Posterior cingulate gyrus (tissue), 11 donors: ENCODE results near the gene STK39.

Experiments
- DNase-seq, 10 donors: peaks; one replicate each; pipeline versions ENCODE4 v3.0.0 to v3.0.0-alpha.2; 2020 to 2021; ENCODE audit warnings: mixed read lengths in 3 of 10
- intact Hi-C: fragments of 100-400 bp; cut with DNase I; formaldehyde crosslinking; loops from one replicate; pipeline ENCODE4 v1.15.1; 2023

Gene STK39

GRCh38 chr2:167945660-167946368, 301.6 kb downstream of the STK39 start:
- no peak for DNase-seq
- intact Hi-C loops, result no loop called here

DNA sequence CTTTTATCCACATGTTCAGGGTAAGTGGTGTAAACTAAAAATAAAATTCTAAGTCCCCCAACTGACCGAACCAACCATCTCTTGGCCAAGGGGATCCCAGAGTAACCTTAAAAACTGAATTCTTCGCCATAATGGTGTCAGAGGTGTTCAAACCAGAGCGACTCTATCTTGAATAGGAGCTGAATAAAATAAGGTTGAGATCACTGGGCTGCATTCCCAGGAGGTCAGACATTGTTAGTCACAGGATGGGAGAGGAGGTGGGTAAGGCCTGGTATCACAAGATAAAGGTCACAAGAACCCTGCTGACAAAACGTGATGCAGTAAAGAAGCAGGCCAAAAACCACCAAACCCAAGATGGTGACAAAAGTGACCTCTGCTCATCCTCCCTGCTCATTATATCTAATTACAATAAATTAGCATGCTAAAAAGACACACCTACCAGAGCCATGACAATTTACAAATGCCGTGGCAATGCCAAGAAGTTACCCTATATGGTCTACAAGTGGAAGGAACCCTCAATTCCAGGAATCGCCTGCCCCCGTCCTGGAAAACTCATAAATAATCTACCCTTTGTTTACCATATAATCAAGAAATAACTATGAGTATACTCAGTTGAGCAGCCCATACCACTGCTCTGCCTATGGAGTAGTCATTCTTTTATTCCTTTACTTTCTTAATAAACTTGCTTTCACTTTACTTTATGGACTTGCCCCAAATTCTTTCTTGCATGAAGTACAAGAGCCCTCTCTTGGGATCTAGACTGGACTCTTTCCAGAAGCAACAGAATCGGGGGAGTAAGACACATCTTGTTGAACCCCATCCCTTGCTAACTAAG, 302.4 kb downstream of the STK39 start:
- intact Hi-C loops, result no loop called here
- DNase-seq, result no peak

- no peak for DNase-seq
- intact Hi-C loops, result no loop called here
These were observed 303.5 kb downstream of the STK39 start for GRCh38 chr2:167943897-167944296.

DNA sequence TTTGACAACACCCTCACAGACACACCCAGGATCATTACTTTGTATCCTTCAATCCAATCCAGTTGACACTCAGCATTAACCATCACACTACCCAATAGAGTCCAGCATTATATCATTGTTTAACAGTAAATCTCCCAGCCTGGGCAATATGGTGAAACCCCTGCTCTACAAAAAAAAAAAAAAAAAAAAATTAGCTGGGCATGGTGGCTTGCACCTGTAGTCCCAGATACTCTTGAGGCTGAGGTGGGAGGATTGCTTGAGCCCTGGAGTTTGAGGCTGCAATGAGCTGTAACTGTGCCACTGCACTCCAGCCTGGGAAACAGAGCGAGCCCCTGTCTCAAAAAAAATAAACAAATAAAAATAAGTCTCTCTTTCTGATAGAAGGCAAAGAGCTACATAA, 304.0 kb downstream of the STK39 start:
- intact Hi-C loops, result no loop called here
- no peak for DNase-seq

- intact Hi-C loops, result no loop called here
- no peak for DNase-seq
These were observed 304.9 kb downstream of the STK39 start for GRCh38 chr2:167942366-167943081.

DNA sequence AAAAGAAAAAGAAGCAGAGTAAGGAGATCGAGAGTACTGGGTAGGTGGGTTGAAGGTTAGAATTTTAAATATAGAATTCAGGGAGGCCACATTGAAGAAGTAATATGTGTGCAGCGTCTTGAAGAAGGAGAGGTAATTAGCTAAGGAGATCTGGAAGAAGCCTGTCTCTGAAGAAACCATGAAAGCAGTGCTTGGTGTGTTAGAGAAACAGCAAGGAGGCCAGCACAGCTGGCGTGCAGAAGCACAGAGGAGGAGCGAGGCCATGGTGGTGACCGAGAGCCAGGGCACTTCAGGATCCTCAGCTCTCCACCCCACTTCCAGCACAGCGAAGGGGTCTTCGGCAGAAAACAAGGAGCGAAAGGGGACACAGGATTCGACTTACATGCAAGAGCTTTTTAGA, 305.8 kb downstream of the STK39 start:
- intact Hi-C loops, result no loop called here
- no peak for DNase-seq

- DNase-seq, result no peak
- intact Hi-C loops, result no loop called here
These were observed 306.5 kb downstream of the STK39 start for GRCh38 chr2:167940734-167941507.

GRCh38 chr2:167940346-167940725, 307.1 kb downstream of the STK39 start:
- intact Hi-C loops, result no loop called here
- no peak for DNase-seq

- intact Hi-C loops, result no loop called here
- DNase-seq, result no peak
These were observed 307.7 kb downstream of the STK39 start for GRCh38 chr2:167939514-167940345.

DNA sequence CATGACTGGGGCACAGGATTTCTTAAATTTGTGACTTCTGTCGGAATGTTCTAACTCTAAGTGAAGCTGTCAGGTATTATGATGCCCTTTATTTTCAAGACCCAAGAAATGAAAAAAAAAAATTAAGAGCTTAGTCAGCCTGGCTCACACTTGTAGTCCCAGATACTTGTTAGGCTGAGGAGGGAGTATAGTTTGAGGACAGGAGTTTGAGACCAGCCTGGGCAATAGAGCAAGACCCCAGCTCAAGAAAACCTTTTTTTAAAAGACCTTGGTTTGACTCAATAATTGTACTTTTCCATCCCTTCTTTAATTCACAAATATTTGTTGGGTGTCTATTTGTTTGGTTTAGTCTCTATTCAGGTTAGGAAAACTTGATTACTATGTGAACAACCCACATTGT, 310.0 kb downstream of the STK39 start:
- intact Hi-C loops, result no loop called here

GRCh38 chr2:167935803-167936110, 311.6 kb downstream of the STK39 start:
- no peak for DNase-seq
- intact Hi-C loops, result no loop called here

More for the DNA sequence above, 310.0 kb downstream of the STK39 start:
- DNase-seq, result no peak

GRCh38 chr2:167933097-167933814, 314.1 kb downstream of the STK39 start:
- DNase-seq, result no peak
- intact Hi-C loops, result no loop called here

- intact Hi-C loops, result no loop called here
- no peak for DNase-seq
These were observed 315.2 kb downstream of the STK39 start for GRCh38 chr2:167932123-167932693.

DNA sequence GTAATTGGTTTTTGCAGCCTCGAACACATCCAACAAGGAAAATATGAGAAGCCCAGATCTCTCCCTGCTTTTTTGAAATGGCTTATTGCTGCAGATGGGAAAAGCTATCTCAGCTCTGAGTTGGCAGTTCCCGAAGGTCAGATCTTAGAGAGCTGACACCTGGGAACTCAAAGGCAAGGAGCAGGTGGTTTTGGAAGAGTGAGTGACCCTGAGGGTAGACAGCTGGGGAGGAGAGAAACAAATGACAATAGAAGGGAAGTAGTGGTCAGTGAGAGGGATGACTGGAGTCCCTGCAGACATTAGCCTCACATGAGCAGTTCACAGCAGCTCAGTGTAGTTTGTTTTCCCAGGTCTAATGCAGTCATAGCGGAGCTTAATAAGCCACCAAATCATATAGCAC, 317.9 kb downstream of the STK39 start:
- intact Hi-C loops, result no loop called here
- no peak for DNase-seq

DNA sequence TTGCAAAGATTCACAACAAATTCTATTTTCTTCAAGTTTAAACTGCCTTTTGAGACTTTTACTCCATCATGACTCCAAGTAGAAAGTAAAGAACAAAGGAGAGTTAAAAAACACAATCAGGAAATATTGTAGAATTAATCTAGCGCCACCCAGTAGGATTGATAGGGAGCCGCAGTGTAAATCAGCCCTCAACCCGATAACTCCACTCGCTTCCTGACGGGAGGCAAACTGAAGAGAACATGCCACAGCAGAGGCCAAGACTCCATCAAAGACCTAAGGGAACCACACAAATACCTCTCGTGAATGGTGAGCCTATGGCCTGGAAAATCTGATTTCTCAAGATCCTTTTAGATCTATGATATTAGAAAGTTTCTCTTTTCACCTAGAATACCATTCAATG, 319.0 kb downstream of the STK39 start:
- no peak for DNase-seq
- intact Hi-C loops, result no loop called here

GRCh38 chr2:167925758-167926157, 321.6 kb downstream of the STK39 start:
- no peak for DNase-seq
- intact Hi-C loops, result no loop called here

DNA sequence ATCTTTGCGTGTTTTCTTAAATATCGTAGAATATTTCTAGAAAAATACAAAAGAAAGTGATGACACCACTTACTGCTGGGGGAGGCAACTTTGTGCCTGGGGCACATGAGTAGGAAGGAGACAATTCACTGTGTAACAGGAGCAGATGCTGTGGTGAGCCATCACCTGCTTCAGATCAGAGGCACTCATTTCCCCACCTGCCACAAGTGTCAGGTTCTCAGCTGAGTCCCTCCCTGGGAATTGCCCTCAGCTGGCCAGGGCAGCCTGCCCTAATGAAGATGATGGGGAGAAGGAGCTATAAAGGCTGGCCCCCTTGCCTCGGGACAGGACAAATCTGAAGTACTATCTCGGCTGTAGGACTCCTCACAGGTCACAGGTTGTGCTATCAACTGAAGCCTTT, 322.8 kb downstream of the STK39 start:
- no peak for DNase-seq
- intact Hi-C loops, result no loop called here

GRCh38 chr2:167916756-167917155, 330.6 kb downstream of the STK39 start:
- no peak for DNase-seq
- intact Hi-C loops, result no loop called here

GRCh38 chr2:167914969-167915368, 332.4 kb downstream of the STK39 start:
- no peak for DNase-seq

More at GRCh38 chr2:167914969-167915368, 332.4 kb downstream of the STK39 start:
- intact Hi-C loops, result no loop called here
